Measurements from ENCODE around the gene PLEKHM3. TPM values are rescaled to one million over a fixed set of nuclear protein-coding genes. Genes with fewer than 3 reads are reported as not detected.

The PLEKHM3 gene
- total RNA-seq, 1 donor from 2014 or later: 12.5 TPM

DNA sequence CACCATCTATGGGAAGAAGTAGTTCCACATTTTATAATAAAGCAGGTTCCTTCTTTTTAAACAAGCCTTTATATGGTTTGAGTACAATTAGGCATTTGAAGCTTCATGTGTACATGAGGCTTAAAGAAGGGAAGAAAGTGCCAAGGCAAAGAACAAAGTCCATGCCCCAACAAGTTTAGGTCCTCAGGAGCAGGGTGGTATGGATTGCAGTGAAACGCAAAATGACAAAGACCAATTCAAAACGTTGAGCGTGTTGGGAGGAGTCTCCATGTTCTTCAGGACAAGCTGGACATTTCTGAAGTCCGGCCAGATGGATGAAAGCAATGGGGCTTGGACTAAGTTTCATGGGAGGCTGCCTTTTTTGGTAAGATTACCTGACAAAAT, 176.8 kb downstream of the PLEKHM3 start:
- ATAC-seq (ENCODE audit: poor library complexity) (no peak), DNase-seq (no peak)
- intact Hi-C loops (cut with DNase I): no loop called here

DNA sequence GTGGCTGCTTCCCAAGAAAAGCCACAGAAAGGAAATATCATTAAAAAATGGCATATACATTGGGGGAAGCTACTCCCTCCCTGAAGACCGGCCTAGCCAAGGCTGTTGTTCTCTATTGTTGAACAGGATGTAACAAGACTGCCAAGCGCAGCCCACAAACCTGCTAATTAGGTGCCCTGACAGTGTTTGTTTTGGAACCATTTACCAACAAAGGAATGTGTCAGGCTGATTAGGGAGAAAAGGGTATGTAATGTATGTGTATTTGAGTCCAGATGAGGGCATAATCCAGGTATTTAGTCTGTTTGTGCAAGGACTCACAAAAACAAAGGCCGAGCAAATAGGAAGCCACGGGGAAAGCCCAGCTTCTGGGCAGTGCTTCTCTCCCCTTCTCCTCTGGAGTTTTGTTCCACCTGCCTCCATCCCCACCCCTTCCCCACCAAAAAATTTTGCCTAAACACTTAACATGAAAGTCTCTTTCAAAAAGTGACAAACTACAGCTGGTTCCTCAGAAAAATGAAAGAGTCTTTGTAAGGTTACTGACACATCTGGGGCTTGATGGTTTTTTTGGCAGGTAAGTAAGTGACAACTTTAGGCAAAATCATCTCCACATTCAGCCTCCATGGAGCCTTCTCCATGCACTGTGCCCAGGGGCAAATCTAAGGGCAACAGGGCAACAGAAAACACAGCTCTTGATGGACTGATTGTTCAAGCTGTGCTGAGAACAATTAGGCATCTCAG, 177.4 kb downstream of the PLEKHM3 start:
- ATAC-seq (ENCODE audit: poor library complexity) (peak; percentile 72), DNase-seq (no peak)
- intact Hi-C loops (cut with DNase I): no loop called here

DNA sequence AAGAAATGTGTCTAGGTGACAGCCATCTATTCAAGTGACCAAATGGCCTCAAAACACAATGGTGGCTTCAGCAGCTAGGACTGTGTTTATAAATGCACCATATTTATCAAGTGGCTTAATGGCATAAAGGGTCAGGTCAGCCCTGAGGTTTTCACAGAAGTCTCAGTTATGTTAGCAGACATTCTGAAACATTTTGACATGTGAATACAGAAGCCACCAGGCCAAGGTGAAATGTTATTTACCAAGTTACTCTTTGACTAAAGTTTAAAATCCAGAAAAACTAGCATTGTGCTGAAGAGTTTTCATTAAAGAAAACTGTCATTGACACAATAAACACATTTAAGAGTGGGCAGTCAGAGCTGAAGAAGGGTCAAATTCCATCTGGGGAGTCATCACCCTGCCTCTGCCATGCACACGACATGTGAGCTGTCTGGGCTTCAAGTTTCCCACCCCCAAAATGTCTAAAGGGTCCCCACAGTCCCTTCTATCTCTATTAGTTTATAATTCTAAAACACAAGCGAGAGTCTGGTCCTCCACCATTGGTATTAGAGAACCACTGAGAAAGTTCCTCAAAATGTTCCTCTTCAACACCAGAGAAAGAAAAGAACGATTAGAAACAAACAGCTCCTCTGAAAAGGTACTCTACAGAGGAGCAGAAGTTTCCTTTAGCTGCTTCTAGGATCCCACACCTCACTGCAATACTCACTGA, 178.1 kb downstream of the PLEKHM3 start:
- intact Hi-C loops (cut with DNase I): no loop called here
- no peak for DNase-seq
- no peak for ATAC-seq (ENCODE audit: poor library complexity)

DNA sequence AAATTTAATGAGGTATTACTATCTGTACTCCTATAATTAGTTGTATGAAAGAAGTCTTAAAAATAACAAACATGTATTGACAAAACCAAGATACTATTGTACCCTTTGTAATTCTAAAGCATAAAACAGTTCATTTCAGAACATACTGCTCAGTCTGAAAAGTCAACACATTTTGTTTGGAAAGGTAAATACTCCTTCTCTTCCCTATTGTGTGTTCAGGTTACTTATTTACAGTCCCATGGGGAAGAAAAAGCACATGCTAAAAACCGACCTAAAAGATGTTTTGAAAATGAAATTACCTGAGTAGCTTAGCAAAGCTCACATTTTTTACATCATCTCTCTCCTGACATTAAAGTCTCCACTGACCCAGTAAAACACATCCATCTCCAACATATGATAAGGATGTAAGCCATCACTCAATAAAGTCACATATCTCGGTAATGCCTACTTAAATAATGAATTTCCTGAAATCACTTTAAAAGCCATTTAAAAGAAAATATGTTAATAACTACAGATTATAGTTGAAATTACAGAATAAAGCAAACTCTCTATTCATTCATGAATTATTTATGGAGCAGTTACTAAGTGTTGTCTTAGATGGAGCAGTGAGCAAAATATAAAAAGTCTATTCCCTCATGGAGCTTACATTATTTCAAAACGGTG, 180.0 kb downstream of the PLEKHM3 start:
- no peak for DNase-seq
- no peak for ATAC-seq (ENCODE audit: poor library complexity)
- intact Hi-C loops (cut with DNase I): no loop called here

DNA sequence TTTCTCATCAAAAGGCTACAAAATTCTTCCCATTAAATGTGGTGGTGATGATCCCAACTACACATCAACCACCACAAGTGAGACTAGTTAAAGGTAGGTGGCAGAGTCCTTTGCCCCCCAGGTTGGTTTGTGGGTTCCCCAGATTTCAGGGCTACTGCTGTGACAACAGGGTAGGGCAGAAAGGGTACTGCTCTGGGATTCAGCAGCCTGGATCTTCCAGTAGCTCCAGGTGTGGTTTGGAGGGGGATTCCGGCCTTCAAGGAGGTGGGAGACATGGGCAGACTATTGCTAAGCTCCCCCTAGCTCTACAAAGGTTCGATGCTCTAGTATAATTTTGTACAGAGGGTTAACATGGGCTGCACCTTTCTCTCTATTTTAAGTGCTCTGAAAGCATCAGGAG, 180.7 kb downstream of the PLEKHM3 start:
- no peak for ATAC-seq (ENCODE audit: poor library complexity)
- no peak for DNase-seq
- intact Hi-C loops (cut with DNase I): no loop called here

DNA sequence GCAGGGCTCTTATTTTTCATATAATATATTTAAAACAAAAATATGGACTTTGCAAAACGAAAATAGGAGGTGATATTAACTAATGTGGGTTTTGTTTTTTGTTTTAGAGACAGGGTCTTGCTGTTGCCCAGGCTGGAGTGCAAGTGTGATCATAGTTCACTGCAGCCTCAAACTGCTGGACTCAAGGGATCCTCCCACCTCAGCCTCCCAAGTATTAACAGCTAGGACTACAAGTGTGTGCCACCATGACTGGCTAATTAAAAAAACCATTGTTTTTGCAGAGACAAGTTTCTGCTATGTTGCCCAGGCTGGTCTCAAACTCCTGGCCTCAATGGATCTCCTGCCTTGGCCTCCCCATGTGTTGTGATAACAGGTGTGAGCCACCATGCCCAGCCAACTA, 185.2 kb downstream of the PLEKHM3 start:
- DNase-seq (no peak), ATAC-seq (ENCODE audit: poor library complexity) (no peak)
- intact Hi-C loops (cut with DNase I): no loop called here

DNA sequence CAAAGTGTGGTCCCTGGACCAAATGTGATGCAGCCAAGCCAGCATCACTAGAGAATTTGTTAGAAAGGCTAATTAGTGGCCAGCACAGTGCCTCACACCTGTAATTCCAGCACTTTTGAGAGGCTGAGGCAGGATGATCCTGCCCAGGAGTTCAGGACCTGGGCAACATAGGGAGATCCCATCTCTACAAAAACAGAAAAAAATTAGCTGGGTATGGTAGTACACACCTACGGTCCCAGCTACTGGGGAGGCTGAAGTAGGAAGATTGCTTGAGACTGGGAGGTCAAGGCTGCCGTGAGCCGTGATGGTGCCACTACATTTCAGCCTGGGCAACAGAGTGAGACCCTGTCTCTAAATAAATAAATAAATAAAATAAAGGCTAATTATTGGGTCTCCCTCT, 185.8 kb downstream of the PLEKHM3 start:
- ATAC-seq (ENCODE audit: poor library complexity) (no peak), DNase-seq (no peak)
- intact Hi-C loops (cut with DNase I): no loop called here

DNA sequence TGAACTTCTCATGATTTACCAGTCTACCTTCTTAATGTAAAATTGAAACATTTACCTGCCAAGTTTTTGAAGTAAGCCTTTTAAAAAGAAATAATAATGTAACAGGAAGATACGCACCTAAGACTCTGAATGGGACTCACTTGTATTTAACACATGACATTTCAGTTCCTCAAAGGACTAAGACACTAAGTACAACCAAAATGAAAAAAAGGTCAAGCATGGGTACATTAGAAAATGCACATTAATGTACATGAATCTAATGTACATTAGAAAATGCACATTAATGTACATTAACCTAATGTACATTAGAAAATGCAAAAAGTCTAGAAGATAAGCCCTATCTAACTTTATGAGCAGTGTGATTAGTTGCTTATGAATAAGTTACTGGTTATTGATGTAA, 186.3 kb downstream of the PLEKHM3 start:
- DNase-seq (no peak), ATAC-seq (ENCODE audit: poor library complexity) (no peak)
- intact Hi-C loops (cut with DNase I): no loop called here

DNA sequence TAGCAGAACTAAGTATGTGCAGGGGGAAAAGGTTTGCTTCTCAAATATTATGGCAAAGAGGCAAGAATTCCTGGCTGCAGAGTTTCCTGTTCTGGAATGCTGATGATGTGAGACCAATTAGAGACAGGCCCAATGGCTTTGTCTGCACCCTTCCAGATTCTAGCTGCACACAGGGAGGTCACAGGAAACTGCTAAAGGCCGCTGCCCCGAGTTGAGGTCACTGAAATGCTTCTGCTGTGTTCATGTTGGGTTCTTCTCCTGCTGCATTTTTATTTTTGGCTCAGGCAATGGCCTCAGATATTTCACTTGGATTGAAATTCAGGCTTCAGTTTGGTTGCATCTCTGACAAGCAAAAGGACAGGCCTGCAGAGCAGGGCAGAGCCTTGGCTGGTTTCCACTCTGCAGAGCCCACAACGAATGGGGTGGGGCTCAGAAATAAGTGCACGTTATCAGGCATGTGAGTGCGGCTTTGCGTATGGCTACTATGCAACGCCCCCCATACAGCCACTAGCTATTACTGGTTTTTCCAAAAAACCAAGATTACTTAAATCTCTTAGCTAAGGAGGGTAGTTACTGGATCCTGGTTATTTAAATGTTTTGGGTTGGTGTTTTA, 188.7 kb downstream of the PLEKHM3 start:
- intact Hi-C loops (cut with DNase I): no loop called here
- peak; percentile 53 for DNase-seq
- ATAC-seq (ENCODE audit: poor library complexity): peak; percentile 93

DNA sequence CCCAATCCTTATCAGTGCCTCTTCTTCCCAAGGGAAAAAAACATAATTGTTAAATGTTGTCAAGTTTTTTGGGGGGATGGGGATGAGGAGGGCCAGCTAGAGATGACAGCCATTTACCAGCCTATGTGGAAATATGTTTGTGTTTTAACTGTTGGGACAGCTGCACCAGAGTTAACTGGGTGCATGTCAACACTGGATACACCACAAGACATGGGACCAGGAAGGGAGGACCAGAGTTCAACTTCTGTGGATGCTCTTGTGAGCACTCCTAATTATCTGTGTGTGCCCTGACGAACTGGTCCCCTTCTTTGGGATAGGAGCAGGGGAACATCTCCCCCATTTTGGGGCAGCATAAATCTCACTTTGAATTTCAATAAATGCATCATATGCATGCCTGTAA, 189.5 kb downstream of the PLEKHM3 start:
- DNase-seq: no peak
- no peak for ATAC-seq (ENCODE audit: poor library complexity)
- intact Hi-C loops (cut with DNase I): no loop called here

DNA sequence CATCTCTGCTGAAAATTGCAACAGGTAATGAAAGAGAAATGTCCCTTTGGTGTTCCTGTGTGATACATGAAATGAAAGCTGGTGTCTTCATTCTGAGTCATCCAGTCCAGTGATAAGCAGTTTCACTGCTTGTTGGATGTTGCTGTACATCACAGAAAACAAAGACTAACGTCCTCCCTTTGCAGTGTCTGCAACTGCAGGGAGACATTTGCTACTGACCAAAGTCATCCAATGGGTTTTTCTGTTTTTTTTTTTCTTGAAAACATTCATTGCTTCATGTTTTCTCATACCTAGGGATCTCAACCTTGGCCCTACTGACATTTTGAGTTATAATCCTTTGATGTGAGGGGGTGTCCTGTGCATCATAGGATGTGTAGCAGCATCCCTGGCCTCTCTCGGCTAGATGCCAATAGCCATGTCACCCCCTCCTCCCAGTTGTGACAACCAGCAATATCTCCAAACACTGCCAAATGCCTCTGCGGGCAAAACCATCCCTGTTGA, 192.0 kb downstream of the PLEKHM3 start:
- intact Hi-C loops (cut with DNase I): no loop called here
- DNase-seq (no peak), ATAC-seq (ENCODE audit: poor library complexity) (no peak)

DNA sequence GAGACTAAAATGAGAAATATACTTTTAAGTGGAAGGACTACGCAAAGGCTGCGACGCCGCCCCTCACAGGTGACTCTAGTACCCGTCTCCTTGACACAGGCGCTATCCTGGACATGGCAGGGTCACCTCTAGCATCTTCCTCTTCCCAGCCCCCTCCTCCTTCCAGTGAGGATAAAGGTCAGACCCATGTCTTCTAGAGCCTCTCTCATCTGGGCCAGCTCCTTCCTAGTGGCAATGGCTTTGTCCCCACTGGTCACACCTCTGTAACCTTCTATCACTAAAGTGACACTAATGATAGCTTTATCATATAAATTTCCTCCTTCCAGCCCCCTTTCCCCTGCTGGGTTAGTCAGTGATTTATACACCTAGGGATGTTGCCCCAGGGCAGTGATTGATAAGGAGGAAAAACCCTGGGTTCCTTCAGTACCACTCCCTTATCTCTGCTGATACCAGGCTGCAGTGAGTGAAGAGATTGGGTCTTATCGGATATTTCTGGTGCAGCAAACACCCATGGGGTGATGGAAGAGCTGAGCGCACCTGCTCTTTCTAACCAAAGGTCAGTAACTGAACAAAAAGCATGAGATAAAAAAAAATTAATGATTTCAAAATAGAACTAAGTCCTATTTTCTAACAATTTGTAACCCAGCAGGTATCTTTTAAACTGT, 193.6 kb downstream of the PLEKHM3 start:
- intact Hi-C loops (cut with DNase I): no loop called here
- DNase-seq (no peak), ATAC-seq (ENCODE audit: poor library complexity) (no peak)

DNA sequence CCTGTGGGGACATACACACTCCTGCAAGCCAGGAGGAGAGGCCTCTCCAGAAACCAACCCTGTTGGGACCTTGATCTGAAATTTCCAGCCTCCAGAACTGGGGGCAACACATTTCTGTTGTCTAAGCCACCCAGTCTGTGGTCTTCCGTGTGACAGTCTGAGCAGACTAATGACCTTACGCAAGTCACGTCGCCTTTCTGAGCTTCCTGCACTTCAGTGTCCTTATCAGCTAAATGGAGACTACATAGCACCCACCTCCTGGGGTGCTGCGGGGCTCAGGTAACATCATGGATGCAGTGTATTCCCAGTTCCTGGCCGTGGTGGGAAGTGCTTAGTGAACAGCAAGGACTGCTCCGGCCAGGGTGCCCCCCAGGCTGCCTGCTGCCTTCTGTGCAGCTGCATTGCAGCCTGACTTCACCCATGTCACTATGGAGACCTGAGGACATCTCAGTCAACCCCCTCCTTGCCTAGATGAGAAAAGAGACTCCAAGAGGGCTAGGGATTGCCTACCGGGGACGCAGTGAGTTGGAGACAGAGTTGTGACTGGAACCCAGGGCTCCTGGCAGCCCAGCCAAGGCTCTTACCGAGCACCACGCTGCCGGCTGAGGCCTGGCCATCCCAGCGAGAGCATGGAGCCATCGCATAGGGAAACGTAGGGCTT, 194.4 kb downstream of the PLEKHM3 start:
- intact Hi-C loops (cut with DNase I): no loop called here
- DNase-seq: no peak
- ATAC-seq (ENCODE audit: poor library complexity): no peak

DNA sequence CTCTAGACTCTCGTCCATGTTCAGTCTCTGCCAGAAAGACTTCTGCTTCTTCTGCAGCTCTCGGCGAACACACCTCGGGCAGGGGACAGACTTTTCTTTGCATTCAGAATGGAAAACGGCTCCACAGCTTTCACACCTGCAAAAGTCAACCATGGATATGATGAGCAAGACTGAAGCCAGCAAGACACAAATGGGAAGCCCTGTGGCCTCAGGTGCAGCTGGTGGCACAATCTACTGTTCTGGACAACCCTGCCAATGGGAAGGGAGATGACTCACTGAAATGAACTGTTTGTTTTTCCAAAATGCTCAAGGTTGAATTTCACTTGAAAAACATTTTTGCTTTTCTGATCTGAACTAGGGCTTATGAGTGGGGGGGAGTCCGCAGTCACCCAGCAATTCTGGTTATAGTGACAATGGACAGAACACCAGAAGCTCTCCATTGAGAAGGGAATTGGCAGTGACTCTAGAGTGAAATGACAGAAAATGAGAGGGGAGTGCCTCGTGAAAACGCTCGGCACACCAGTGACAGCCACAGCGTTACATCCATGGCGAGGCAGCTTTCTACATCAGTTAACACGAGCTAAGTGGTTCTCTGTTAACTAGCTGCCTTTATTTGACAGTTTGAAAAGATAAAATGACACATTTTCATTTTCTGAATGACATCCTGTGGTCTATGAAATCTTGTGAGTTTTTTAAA, 196.8 kb downstream of the PLEKHM3 start:
- no peak for ATAC-seq (ENCODE audit: poor library complexity)
- no peak for DNase-seq
- intact Hi-C loops (cut with DNase I): no loop called here

DNA sequence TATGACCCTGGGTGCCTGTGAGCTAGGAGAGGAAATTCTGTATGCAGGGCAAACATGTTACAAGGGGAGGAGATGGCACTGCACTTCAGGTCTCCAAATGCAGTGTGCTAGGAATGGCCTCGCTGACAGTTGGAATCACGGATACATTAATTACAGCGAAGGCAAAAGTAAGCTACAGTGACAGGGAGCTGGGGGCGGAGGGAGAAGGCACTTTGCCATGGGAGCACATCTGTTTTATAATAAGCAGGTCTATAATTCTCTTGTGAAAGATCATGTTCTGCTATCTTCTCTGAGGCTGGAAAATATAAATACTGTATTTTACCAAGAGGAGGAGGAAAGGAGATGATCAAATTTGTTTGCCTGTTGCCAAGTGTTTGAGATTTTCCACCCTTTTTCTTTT, 199.3 kb downstream of the PLEKHM3 start:
- DNase-seq (no peak), ATAC-seq (ENCODE audit: poor library complexity) (peak; percentile 31)
- intact Hi-C loops (cut with DNase I): no loop called here

DNA sequence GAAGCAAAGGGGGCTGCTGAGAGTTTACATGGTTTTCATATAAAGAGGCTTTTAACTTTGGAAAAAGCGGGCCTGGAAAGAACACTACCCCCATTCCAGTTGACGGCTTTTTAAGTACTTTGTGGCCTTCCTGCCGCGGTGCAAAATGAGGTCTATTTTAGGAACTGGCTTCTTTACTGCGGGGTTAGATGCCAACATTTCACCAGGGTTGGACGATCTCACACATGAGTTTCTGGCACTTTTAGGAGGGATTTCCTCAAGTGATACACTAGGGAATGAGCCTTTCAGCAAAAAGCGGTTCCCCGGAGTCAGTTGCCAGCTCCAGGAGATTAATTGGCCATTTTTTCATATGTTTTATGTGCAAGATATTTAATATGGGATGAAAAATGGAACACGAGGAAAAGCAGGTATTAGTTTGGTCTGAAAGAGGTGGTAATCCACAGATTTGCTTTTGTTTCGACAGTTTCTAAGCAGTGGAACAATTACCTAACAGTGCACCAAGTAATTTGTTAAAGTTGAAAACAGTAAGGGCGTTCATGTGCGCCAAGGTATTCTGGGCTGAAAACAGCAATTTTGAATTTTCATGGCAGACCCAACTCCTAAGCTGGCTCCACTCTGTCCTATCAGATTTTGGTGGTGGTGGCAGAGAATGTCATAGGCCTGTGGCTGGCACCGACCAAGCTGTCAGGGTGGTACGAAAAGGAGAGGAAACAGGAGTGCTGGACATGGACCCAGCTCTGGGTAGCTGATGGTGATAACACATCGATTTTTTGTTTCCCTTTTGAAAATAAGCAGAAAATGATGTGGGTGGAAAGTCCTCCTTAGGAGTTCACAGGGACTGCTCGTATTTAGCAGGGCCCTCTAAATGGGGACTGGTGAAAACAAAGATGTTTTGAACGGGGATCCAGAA, 200.0 kb downstream of the PLEKHM3 start:
- ATAC-seq (ENCODE audit: poor library complexity): peak; percentile 86
- intact Hi-C loops (cut with DNase I): no loop called here
- no peak for DNase-seq

DNA sequence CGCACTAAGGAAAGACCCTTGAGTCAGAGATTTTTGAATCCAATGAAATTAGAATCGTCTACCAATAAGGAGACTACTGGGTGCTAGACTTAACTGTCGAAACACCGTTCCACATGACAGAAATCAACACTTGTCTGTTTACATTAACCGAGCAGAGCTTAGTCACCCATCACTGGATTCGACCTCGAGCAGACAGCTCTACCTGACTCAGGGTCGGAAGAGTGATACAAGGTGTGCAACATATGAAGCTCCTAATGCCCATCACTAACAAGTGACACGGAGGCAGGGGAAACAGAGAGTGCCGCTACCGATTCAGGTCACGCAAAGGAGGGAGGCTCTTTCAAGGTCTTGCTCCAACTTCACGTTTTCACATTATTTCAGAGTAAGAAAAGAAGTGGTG, 201.5 kb downstream of the PLEKHM3 start:
- no peak for DNase-seq
- no peak for ATAC-seq (ENCODE audit: poor library complexity)
- intact Hi-C loops (cut with DNase I): no loop called here
